LNCAP (cell line): ENCODE results near the gene IMPG2.

ENCODE experiments used
- TF ChIP-seq, protein P1 (sequence below): fragments of 450-650 bp; IDR thresholded peaks from 2 replicates; pipeline ENCODE4 v1.5.1; 2017; ENCODE audit warnings: mild to moderate bottlenecking

Gene IMPG2

DNA sequence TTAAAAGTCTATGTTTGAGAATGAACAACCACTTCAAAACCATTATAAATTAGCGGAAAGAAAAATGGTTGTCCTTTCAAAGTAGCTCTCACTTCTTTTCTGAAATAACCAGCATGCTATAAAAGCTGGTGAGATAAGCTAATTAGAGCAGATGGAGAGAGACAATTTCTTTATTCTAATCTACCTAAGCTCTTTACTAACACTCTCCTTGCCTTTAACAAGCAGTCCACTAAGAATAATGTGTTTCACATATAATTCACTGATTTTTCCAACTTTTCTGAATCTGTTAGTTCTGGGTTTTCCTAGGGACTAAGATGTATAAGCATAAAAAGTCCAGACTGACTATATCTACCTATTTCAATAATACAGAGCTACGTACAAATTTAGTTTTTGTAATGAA is at the start of gene IMPG2:
Gene IMPG2, minus strand, starts transcription at position 101 of the 400 bp plus-strand sequence. CDS start 203 bp downstream, outside the sequence.
- TF ChIP-seq, protein P1, sequence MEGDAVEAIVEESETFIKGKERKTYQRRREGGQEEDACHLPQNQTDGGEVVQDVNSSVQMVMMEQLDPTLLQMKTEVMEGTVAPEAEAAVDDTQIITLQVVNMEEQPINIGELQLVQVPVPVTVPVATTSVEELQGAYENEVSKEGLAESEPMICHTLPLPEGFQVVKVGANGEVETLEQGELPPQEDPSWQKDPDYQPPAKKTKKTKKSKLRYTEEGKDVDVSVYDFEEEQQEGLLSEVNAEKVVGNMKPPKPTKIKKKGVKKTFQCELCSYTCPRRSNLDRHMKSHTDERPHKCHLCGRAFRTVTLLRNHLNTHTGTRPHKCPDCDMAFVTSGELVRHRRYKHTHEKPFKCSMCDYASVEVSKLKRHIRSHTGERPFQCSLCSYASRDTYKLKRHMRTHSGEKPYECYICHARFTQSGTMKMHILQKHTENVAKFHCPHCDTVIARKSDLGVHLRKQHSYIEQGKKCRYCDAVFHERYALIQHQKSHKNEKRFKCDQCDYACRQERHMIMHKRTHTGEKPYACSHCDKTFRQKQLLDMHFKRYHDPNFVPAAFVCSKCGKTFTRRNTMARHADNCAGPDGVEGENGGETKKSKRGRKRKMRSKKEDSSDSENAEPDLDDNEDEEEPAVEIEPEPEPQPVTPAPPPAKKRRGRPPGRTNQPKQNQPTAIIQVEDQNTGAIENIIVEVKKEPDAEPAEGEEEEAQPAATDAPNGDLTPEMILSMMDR: no peak

- TF ChIP-seq, protein P1: no peak
Observed at GRCh38 chr3:101362406-101362805, 42.0 kb upstream of the IMPG2 start.

DNA sequence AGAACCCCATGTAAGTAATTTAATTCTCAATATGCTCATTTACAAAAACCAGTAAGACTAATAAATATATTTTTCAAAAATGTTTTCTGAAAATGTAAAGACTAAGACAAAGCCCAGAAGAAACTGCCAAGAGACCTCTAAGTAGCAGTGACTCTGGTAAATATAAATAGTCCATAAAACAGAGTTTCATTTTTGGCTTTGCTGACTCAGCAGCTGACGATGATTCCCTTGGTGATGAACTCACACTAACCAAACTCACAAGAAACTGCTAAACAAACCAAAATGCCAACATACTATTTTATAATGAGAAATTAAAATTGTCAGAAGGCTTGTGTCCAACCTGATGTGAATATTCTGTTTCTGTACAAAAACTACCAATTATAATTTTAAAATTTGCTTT is 31.5 kb upstream of the IMPG2 start:
- TF ChIP-seq, protein P1: no peak

DNA sequence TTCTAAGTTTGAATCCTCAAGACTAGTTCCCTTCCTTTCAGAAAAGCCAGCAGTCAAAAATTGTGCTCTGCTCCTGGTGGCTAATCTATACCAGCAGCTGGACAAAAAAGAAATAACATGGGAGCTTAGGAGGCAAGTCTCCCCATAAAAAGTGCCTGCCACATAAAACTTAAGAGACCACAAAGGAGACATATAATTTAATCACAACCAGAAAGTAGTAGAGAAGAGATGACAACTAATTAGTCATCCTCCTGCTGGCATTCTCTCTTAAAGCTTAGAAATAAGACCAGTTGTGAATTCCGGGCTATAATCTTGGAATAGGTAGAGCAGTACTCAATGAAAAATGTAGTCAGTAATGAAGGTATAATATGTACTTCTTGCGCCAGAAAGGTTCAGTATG is 20.2 kb upstream of the IMPG2 start:
- TF ChIP-seq, protein P1: no peak

- TF ChIP-seq, protein P1: no peak
Observed at GRCh38 chr3:101333883-101334282, 13.5 kb upstream of the IMPG2 start.

DNA sequence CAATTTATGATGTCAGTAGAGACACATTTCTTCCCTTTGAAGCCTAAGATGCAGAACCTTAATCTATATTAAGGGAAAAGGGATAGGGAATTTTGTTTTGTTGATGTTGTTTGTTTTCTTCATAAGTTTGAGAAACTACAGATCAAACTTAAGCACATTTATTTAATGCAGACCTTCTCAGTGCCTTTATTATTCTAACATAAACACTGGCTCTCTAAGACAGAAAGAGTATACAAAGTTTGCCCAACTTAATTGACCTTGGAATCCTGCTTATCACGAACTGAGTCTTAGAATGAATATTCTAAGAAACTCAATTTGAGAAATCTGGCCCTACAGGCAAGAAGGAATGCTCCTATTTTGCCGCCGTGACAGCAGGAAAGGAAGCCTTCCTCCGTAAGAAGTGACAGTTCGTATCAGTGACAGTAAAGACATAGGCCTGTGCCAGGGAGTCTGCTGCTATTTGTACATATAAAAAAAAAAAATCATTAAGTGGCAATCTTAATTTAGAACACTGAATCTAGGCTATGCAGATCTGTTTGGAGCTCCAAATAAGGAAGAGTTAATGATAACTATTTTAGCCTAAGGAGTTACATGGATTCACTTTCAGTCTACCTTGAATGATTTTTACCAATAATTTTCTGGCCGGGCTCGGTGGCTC is 8.8 kb upstream of the IMPG2 start:
- TF ChIP-seq, protein P1: no peak

- TF ChIP-seq, protein P1: no peak
Observed at GRCh38 chr3:101325393-101326134, 5.2 kb upstream of the IMPG2 start.
